ENCODE measurements around the gene PFKP.

- TF ChIP-seq CTCF (IDR thresholded peaks at IDR 0.05) (no peak), EZH2 (IDR thresholded peaks at IDR 0.05) (no peak), EZH2phosphoT487 (IDR thresholded peaks at IDR 0.05) (no peak)
These were observed 54.7 kb downstream of the PFKP start for GRCh38 chr10:3122034-3122433.

Measured in neural progenitor cell (in vitro differentiated cells).